ENCODE data around the gene ARHGAP26. TPM values are rescaled to one million over a fixed set of nuclear protein-coding genes. Genes with fewer than 3 reads are reported as not detected.

Gene ARHGAP26
- polyA plus RNA-seq, 3 donors, result 26.5 to 56.8 (median 28.7) TPM

- TF ChIP-seq, protein P1, sequence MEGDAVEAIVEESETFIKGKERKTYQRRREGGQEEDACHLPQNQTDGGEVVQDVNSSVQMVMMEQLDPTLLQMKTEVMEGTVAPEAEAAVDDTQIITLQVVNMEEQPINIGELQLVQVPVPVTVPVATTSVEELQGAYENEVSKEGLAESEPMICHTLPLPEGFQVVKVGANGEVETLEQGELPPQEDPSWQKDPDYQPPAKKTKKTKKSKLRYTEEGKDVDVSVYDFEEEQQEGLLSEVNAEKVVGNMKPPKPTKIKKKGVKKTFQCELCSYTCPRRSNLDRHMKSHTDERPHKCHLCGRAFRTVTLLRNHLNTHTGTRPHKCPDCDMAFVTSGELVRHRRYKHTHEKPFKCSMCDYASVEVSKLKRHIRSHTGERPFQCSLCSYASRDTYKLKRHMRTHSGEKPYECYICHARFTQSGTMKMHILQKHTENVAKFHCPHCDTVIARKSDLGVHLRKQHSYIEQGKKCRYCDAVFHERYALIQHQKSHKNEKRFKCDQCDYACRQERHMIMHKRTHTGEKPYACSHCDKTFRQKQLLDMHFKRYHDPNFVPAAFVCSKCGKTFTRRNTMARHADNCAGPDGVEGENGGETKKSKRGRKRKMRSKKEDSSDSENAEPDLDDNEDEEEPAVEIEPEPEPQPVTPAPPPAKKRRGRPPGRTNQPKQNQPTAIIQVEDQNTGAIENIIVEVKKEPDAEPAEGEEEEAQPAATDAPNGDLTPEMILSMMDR (IDR thresholded peaks at IDR 0.05), result no peak
- no peaks in the 10 kb centered on the region for H3K27me3 ChIP-seq (ENCODE audit: control insufficient read depth in 2 of 2, insufficient read depth in 2 of 2, low read length in 2 of 2)
- H3K9ac ChIP-seq (ENCODE audit: insufficient read depth, low read length, poor library complexity, severe bottlenecking), result no peak overlapping the region
- H3K4me1 Mint-ChIP-seq, result no peaks in the 10 kb centered on the region
- peaks cover 0 to 1% (median 0%) of the 10 kb centered on the region in 3 donors for H3K27me3 Mint-ChIP-seq (ENCODE audit: low read depth in 3 of 3)
- no peak overlapping the region for H3K4me3 ChIP-seq (replicated peaks in 1 of 3; ENCODE audit: low read depth in 2 of 3, low read length in 3 of 3)
- H2AFZ ChIP-seq (ENCODE audit: insufficient read depth, low read depth, low read length, poor library complexity, severe bottlenecking), result no peak overlapping the region
- peaks cover 17 to 57% of the 10 kb centered on the region in 2 donors for H3K36me3 ChIP-seq (replicated peaks in 1 of 2; ENCODE audit: control insufficient read depth in 1 of 2, insufficient read depth in 2 of 2, low read length in 2 of 2)
- H3K9me3 ChIP-seq (replicated peaks in 1 of 2; ENCODE audit: control insufficient read depth in 1 of 2, insufficient read depth in 1 of 2, low read length in 2 of 2), result no peaks in the 10 kb centered on the region
- H3K79me2 ChIP-seq (ENCODE audit: insufficient read depth, low read length), result no peaks in the 10 kb centered on the region
- no peak overlapping the region for H3K4me2 ChIP-seq (replicated peaks; ENCODE audit: extremely low read depth, low read length, poor library complexity, severe bottlenecking)
- no peak overlapping the region for H3K27ac ChIP-seq (ENCODE audit: low read depth in 1 of 2, low read length in 2 of 2)
- H3K4me3 Mint-ChIP-seq, result no peak overlapping the region
- peaks cover 0 to 4% (median 2%) of the 10 kb centered on the region in 7 donors for H3K9me3 Mint-ChIP-seq
- peaks cover 64 to 71% of the 10 kb centered on the region in 2 donors for H3K36me3 Mint-ChIP-seq
- 95% methylated on average over 2 of the region's 3 CpGs for WGBS (ENCODE audit: insufficient coverage)
- intact Hi-C loops (cut with micrococcal nuclease), result no loop called here
- DNase-seq, result no peak
- H3K4me1 ChIP-seq (ENCODE audit: control insufficient read depth in 1 of 2, insufficient read depth in 2 of 2, low read length in 2 of 2), result no peaks in the 10 kb centered on the region
- H3K27ac Mint-ChIP-seq, result no peak overlapping the region
- peaks cover 40% of the 10 kb centered on the region for H4K20me1 ChIP-seq (ENCODE audit: insufficient read depth, low read length)
These were observed 435.7 kb downstream of the ARHGAP26 start for GRCh38 chr5:143205883-143206195.

GRCh38 chr5:143206196-143207053 is 436.2 kb downstream of the ARHGAP26 start:
- Histone ChIP-seq H2AFZ (ENCODE audit: insufficient read depth, low read depth, low read length, poor library complexity, severe bottlenecking) (no peak overlapping the region), H3K4me2 (replicated peaks; ENCODE audit: extremely low read depth, low read length, poor library complexity, severe bottlenecking) (no peak overlapping the region), H3K4me3 (replicated peaks in 1 of 3; ENCODE audit: low read depth in 2 of 3, low read length in 3 of 3) (no peak overlapping the region), H3K27ac (ENCODE audit: low read depth in 1 of 2, low read length in 2 of 2) (no peak overlapping the region), H4K20me1 (ENCODE audit: insufficient read depth, low read length) (peaks cover 34% of the 10 kb centered on the region), H3K9me3 (replicated peaks in 1 of 2; ENCODE audit: control insufficient read depth in 1 of 2, insufficient read depth in 1 of 2, low read length in 2 of 2) (no peaks in the 10 kb centered on the region), H3K9ac (ENCODE audit: insufficient read depth, low read length, poor library complexity, severe bottlenecking) (no peak overlapping the region), H3K4me1 (ENCODE audit: control insufficient read depth in 1 of 2, insufficient read depth in 2 of 2, low read length in 2 of 2) (no peaks in the 10 kb centered on the region), H3K79me2 (ENCODE audit: insufficient read depth, low read length) (no peaks in the 10 kb centered on the region), H3K27me3 (ENCODE audit: control insufficient read depth in 2 of 2, insufficient read depth in 2 of 2, low read length in 2 of 2) (no peaks in the 10 kb centered on the region), H3K36me3 (replicated peaks in 1 of 2; ENCODE audit: control insufficient read depth in 1 of 2, insufficient read depth in 2 of 2, low read length in 2 of 2) (peaks cover 17 to 54% of the 10 kb centered on the region in 2 donors)
- H3K27me3 Mint-ChIP-seq (ENCODE audit: low read depth in 3 of 3), result peaks cover 0 to 2% (median 0%) of the 10 kb centered on the region in 3 donors
- H3K4me1 Mint-ChIP-seq, result no peaks in the 10 kb centered on the region
- H3K27ac Mint-ChIP-seq, result no peak overlapping the region
- 91% methylated on average over 18 of the region's 19 CpGs for WGBS (ENCODE audit: insufficient coverage)
- H3K36me3 Mint-ChIP-seq, result peaks cover 63 to 67% of the 10 kb centered on the region in 2 donors
- TF ChIP-seq, protein P1 (IDR thresholded peaks at IDR 0.05), result no peak
- peaks cover 0 to 4% (median 2%) of the 10 kb centered on the region in 7 donors for H3K9me3 Mint-ChIP-seq
- H3K4me3 Mint-ChIP-seq, result no peak overlapping the region
- intact Hi-C loops (cut with micrococcal nuclease), result no loop called here
- no peak for DNase-seq
